HepG2 (cell line): ENCODE measurements around the gene EPN2.

Experiments
- ATF7 ChIP-seq, 2 experiments: fragments of 450-650 bp in 1 of 2; sonication (generic) in 1 of 2; formaldehyde crosslinking in 1 of 2; IDR thresholded peaks; 2 replicates each; pipeline versions ENCODE4 v1.4.0 to v1.6.1; 2016 to 2020; ENCODE audit warnings: antibody characterized with exemption in 1 of 2, mild to moderate bottlenecking in 1 of 2, missing genetic modification reagents in 1 of 2
- CBX2 ChIP-seq, 2 experiments: fragments of 200-600 bp in 1 of 2; sonication (generic); formaldehyde crosslinking in 1 of 2; IDR thresholded peaks; 2 replicates each; pipeline versions ENCODE4 v1.7.0 to v1.8.1; 2018 to 2022; ENCODE audit warnings: low read depth in 2 of 2, low read length in 1 of 2, mild to moderate bottlenecking in 1 of 2, missing genetic modification reagents in 1 of 2
- CTCF ChIP-seq: sonication (generic); formaldehyde crosslinking; IDR thresholded peaks from 2 replicates; pipeline ENCODE4 v1.5.0; 2020; ENCODE audit warnings: mild to moderate bottlenecking, missing genetic modification reagents, moderate library complexity
- E2F1 ChIP-seq: sonication (generic); formaldehyde crosslinking; IDR thresholded peaks from 2 replicates; pipeline ENCODE4 v1.5.0; 2020; ENCODE audit warnings: missing genetic modification reagents
- NR2C2 ChIP-seq: sonication (generic); formaldehyde crosslinking; IDR thresholded peaks from 2 replicates; pipeline ENCODE4 v1.4.0; 2020; ENCODE audit warnings: missing genetic modification reagents, mild to moderate bottlenecking, moderate library complexity, borderline replicate concordance
- TAF1 ChIP-seq: sonication (generic); formaldehyde crosslinking; IDR thresholded peaks from 2 replicates; pipeline ENCODE4 v1.4.0; 2020; ENCODE audit warnings: missing genetic modification reagents
- ZNF251 ChIP-seq: sonication (generic); formaldehyde crosslinking; IDR thresholded peaks from 2 replicates; pipeline ENCODE4 v1.9.0; 2021; ENCODE audit warnings: mild to moderate bottlenecking, missing genetic modification reagents

GRCh38 chr17:19327031-19327783, 90.0 kb downstream of the EPN2 start:
- no peak for TF ChIP-seq CBX2 (IDR thresholded peaks at IDR 0.05; ENCODE audit: low read depth, low read length)
- no peak for TF ChIP-seq CBX2 (CRISPR knock-in tag; IDR thresholded peaks at IDR 0.05; ENCODE audit: low read depth)
- no peak for TF ChIP-seq NR2C2
- TF ChIP-seq TAF1 (CRISPR knock-in tag), result no peak
- no peak for TF ChIP-seq E2F1 (CRISPR knock-in tag)
- TF ChIP-seq ZNF251, result no peak
- TF ChIP-seq CTCF, result no peak
- no peak for TF ChIP-seq ATF7 (IDR thresholded peaks at IDR 0.05)
- TF ChIP-seq ATF7 (CRISPR knock-in tag; IDR thresholded peaks at IDR 0.05), result no peak
